ENCODE data around the gene SH2D1A. TPM values are rescaled to one million over a fixed set of nuclear protein-coding genes. Genes with fewer than 3 reads are reported as not detected.
"Not testable (repeated sequence)": the region's sequence is repeated elsewhere in the genome, so short reads cannot be mapped to it uniquely, and the experiment has no call there.

Gene SH2D1A
- total RNA-seq = 10 to 100 TPM; 47.0 to 61.8 TPM

DNA sequence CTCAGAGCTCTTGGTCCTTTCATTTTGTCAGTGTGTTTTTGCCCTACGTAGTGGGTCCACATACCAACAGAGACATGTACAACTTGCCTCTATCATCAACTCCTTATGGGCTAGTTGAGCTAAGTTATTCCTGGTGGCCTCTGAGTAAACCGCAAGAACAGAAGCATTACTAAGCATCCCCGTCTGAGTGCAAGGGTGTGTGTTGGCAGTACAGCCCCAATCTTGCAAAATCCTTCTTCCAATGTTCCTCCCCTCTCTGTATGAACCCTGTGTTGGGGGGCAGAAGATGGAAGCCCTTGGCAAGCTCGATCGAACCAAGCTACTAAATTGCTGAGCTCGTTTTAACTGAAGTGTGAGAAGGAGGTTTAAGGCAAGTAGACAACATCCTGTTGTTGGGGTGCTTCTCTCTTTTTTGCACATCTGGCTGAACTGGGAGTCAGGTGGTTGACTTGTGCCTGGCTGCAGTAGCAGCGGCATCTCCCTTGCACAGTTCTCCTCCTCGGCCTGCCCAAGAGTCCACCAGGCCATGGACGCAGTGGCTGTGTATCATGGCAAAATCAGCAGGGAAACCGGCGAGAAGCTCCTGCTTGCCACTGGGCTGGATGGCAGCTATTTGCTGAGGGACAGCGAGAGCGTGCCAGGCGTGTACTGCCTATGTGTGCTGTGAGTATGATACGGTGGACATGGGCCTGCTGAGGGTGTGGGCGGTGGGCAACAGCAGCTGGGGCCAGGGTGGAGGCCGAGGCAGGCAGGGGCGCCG is at the start of gene SH2D1A:
SH2D1A (plus strand) TSS at position 447 of the 760 bp plus-strand sequence; CDS start at position 527, 80 bp downstream.
- H3K27ac Mint-ChIP-seq = peak within 1 kb of the TSS; percentile 98
- no peaks in the 10 kb centered on the region for H3K27me3 Mint-ChIP-seq
- DNase-seq (peak; percentile 66), ATAC-seq (peak; percentile 57)
- no peaks in the 10 kb centered on the region for H3K9me3 Mint-ChIP-seq (ENCODE audit: low read depth)
- CTCF ChIA-PET = interaction anchor here (0.7 to 1.4 kb wide), 7 partner anchors 12 to 386 kb away, joined by 3 to 4 read pairs (median 3); no protein-coding TSS in a partner anchor
- peaks cover 41% of the 10 kb centered on the region for H3K4me1 Mint-ChIP-seq
- peaks cover 7% of the 10 kb centered on the region for H3K36me3 Mint-ChIP-seq
- H3K4me3 Mint-ChIP-seq = peak within 1 kb of the TSS; percentile 97

DNA sequence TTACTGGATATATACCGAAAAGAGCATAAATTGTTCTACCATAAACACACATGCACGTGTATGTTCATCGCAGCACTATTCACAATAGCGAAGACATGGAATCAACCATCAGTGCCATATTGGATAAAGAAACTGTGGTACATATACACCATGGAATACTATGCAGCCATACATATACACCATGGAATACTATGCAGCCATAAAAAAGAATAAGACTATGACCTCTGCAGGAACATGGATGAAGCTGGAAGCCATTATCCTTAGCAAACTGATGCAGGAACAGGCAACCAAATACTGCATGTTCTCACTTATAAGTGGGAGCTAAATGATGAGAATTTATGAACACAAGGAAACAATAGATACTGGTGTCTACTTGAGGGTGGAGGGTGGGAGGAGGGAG is 47.0 kb upstream of the SH2D1A start:
- H3K27ac Mint-ChIP-seq; ATAC-seq; H3K9me3 Mint-ChIP-seq (ENCODE audit: low read depth); H3K27me3 Mint-ChIP-seq; H3K36me3 Mint-ChIP-seq; CTCF ChIA-PET; DNase-seq; H3K4me3 Mint-ChIP-seq: not testable (repeated sequence)
- peaks cover 13% of the 10 kb centered on the region for H3K4me1 Mint-ChIP-seq

- CTCF ChIA-PET = no interaction called here
- DNase-seq = no peak
- Mint-ChIP-seq H3K36me3 (peaks cover 8% of the 10 kb centered on the region), H3K4me3 (peak overlapping the region; percentile 64), H3K9me3 (ENCODE audit: low read depth) (no peaks in the 10 kb centered on the region), H3K27me3 (no peaks in the 10 kb centered on the region), H3K27ac (peak overlapping the region; percentile 84), H3K4me1 (peaks cover 13% of the 10 kb centered on the region)
- ATAC-seq = peak; percentile 57
Measured at GRCh38 chrX:124300405-124300804, 46.0 kb upstream of the SH2D1A start.

- CTCF ChIA-PET = no interaction called here
Measured at GRCh38 chrX:124307253-124307907, 39.0 kb upstream of the SH2D1A start.

GRCh38 chrX:124325732-124326131 is 20.6 kb upstream of the SH2D1A start:
- no peak overlapping the region for H3K27ac Mint-ChIP-seq
- no peaks in the 10 kb centered on the region for H3K9me3 Mint-ChIP-seq (ENCODE audit: low read depth)
- CTCF ChIA-PET = no interaction called here
- no peak overlapping the region for H3K4me3 Mint-ChIP-seq
- H3K27me3 Mint-ChIP-seq = no peaks in the 10 kb centered on the region
- ATAC-seq = no peak
- no peak for DNase-seq
- no peaks in the 10 kb centered on the region for H3K36me3 Mint-ChIP-seq
- H3K4me1 Mint-ChIP-seq = peaks cover 14% of the 10 kb centered on the region

More at GRCh38 chrX:124307253-124307907, 39.0 kb upstream of the SH2D1A start:
- DNase-seq = no peak
- Mint-ChIP-seq H3K4me1 (peaks cover 12% of the 10 kb centered on the region), H3K27ac (no peak overlapping the region), H3K36me3 (peaks cover 11% of the 10 kb centered on the region), H3K9me3 (ENCODE audit: low read depth) (peaks cover 3% of the 10 kb centered on the region), H3K27me3 (no peaks in the 10 kb centered on the region), H3K4me3 (no peak overlapping the region)
- no peak for ATAC-seq

DNA sequence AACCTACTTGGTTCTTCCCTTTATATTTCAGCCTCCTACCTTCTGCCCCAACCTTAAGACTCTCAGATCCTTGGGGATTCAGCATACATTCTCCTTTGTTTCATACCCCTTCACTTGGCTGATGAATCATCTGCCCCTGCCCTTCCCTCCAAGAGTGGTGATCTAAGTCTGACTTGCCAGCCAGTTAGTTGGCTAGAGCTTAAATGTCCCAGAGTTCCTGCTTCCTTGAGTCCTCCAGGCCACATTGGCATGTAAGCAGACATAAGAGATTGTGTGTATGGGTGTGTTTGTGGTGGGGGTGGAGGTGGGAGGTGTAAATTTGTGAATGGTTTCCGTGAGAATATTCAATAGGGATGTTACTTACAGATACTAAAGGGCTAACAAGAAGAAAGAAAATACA is 17.6 kb upstream of the SH2D1A start:
- Mint-ChIP-seq H3K9me3 (ENCODE audit: low read depth) (no peaks in the 10 kb centered on the region), H3K36me3 (no peaks in the 10 kb centered on the region), H3K27ac (no peak overlapping the region), H3K4me1 (peaks cover 19% of the 10 kb centered on the region), H3K4me3 (no peak overlapping the region), H3K27me3 (no peaks in the 10 kb centered on the region)
- CTCF ChIA-PET = no interaction called here
- no peak for DNase-seq
- ATAC-seq = no peak

DNA sequence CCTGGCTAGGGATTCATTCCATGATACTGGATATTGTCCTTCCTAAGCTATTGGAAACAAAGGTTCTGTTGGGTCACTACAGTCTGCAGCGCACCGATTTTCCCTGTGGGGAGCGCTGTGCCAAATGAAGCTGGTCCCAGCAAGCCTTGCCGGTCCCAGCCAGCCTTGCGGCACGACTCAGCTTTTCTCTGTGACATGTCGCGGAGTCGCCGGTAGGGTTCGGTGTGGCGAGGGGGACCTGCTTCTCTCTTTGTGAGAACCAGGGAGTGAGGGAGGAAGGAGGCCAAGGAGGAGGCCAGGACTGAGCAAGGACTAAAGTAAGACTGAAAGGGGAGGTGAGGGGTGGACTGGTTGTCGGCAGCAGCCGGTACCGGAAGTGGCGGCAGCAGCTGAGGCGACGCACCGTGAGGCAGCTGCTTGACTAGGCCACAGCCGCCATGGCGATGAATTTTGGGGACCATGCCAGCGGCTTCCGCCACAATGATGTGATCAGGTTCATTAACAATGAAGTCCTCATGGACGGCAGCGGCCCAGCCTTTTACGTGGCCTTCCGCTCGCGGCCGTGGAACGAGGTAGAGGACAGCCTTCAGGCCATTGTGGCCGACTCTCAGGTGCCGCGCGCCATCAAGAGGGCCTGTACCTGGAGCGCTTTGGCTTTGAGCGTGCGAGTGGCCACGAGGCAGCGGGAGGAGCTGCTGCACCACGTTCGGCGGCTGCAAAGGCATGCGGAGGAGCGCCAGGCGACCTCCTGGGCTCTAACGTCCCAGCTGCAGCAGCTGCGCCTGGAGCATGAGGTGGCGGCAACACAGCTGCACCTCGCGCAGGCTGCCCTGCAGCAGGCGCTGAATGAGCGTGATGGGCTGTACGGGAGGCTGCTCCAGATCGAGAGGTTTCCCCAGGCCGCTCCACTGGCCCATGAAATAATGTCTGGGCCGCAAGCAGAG is 13.6 kb upstream of the SH2D1A start, which contains the start of gene TEX13D:
TEX13D (plus strand) TSS at position 180 of the 944 bp plus-strand sequence; CDS start at position 438, 258 bp downstream.
- no peak for DNase-seq
- no peak within 1 kb of the TSS for H3K4me3 Mint-ChIP-seq
- ATAC-seq = no peak
- H3K9me3 Mint-ChIP-seq (ENCODE audit: low read depth) = no peaks in the 10 kb centered on the region
- H3K36me3 Mint-ChIP-seq = no peaks in the 10 kb centered on the region
- peaks cover 35% of the 10 kb centered on the region for H3K4me1 Mint-ChIP-seq
- CTCF ChIA-PET = no interaction called here
- no peak within 1 kb of the TSS for H3K27ac Mint-ChIP-seq
- no peaks in the 10 kb centered on the region for H3K27me3 Mint-ChIP-seq

DNA sequence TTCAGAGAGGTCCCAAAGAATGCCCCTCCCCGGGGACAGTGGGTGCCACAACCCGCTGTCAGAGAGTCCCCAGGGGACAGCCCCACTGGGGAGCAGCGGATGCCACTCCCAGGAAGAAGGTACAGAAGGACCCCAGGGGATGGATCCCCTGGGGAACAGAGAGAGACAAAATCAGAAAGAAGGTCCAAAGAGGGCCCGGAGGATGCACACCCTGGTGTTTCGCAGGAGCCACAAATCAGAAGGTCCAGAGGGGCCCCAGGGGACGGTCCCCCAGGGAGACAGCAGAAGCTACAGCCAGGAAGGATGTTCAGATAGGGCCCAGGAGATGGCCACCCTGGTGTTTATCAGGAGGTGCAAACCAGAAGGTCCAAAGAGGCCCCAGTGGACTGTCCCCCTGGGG is 12.5 kb upstream of the SH2D1A start:
- no peak overlapping the region for H3K4me3 Mint-ChIP-seq
- peaks cover 32% of the 10 kb centered on the region for H3K4me1 Mint-ChIP-seq
- DNase-seq (no peak), ATAC-seq (no peak)
- CTCF ChIA-PET = no interaction called here
- no peaks in the 10 kb centered on the region for H3K27me3 Mint-ChIP-seq
- H3K9me3 Mint-ChIP-seq (ENCODE audit: low read depth) = no peaks in the 10 kb centered on the region
- H3K36me3 Mint-ChIP-seq = no peaks in the 10 kb centered on the region
- H3K27ac Mint-ChIP-seq = no peak overlapping the region

- H3K27me3 Mint-ChIP-seq; H3K4me3 Mint-ChIP-seq; H3K27ac Mint-ChIP-seq; H3K36me3 Mint-ChIP-seq; H3K9me3 Mint-ChIP-seq (ENCODE audit: low read depth); ATAC-seq; CTCF ChIA-PET; DNase-seq: not testable (repeated sequence)
- H3K4me1 Mint-ChIP-seq = peaks cover 35% of the 10 kb centered on the region
Measured at GRCh38 chrX:124334555-124334954, 11.8 kb upstream of the SH2D1A start.

GRCh38 chrX:124335598-124335997 is 10.8 kb upstream of the SH2D1A start:
- H3K4me3 Mint-ChIP-seq = no peak overlapping the region
- H3K36me3 Mint-ChIP-seq = no peaks in the 10 kb centered on the region
- H3K4me1 Mint-ChIP-seq = peaks cover 32% of the 10 kb centered on the region
- CTCF ChIA-PET = interaction anchor here (1.2 kb wide), 1 partner anchor 119 kb away, joined by 3 read pairs; no protein-coding TSS in a partner anchor
- no peak for ATAC-seq
- peak overlapping the region; percentile 10 for H3K27ac Mint-ChIP-seq
- DNase-seq = no peak
- H3K9me3 Mint-ChIP-seq (ENCODE audit: low read depth) = no peaks in the 10 kb centered on the region
- H3K27me3 Mint-ChIP-seq = no peaks in the 10 kb centered on the region

GRCh38 chrX:124337916-124338315 is 8.4 kb upstream of the SH2D1A start:
- H3K9me3 Mint-ChIP-seq (ENCODE audit: low read depth) = no peaks in the 10 kb centered on the region
- no peaks in the 10 kb centered on the region for H3K36me3 Mint-ChIP-seq
- DNase-seq = no peak
- no peak overlapping the region for H3K27ac Mint-ChIP-seq
- CTCF ChIA-PET = no interaction called here
- no peaks in the 10 kb centered on the region for H3K27me3 Mint-ChIP-seq
- no peak overlapping the region for H3K4me3 Mint-ChIP-seq
- no peak for ATAC-seq
- H3K4me1 Mint-ChIP-seq = peaks cover 43% of the 10 kb centered on the region

GRCh38 chrX:124338733-124339514 is 7.4 kb upstream of the SH2D1A start:
- Mint-ChIP-seq H3K9me3 (ENCODE audit: low read depth) (no peaks in the 10 kb centered on the region), H3K4me1 (peaks cover 52% of the 10 kb centered on the region), H3K4me3 (no peak overlapping the region), H3K27ac (peak overlapping the region; percentile 49), H3K27me3 (no peaks in the 10 kb centered on the region), H3K36me3 (no peaks in the 10 kb centered on the region)
- peak; percentile 48 for DNase-seq
- peak; percentile 31 for ATAC-seq
- CTCF ChIA-PET = no interaction called here
